Hepatocyte (in vitro differentiated cells): Measurements from ENCODE around the gene VGLL4. TPM values are rescaled to one million over a fixed set of nuclear protein-coding genes. Genes with fewer than 3 reads are reported as not detected.

Experiments used
- DNase-seq: peaks from one replicate; pipeline ENCODE4 v3.0.0-alpha.2; 2016; ENCODE audit warnings: low spot score
- H2AFZ ChIP-seq: fragments of 200-600 bp; sonication (generic); 2 replicates; pipeline ENCODE4 v1.6.0; 2016; ENCODE audit warnings: antibody characterized with exemption, mild to moderate bottlenecking
- H3K27ac ChIP-seq: fragments of 200-600 bp; sonication (generic); 2 replicates; pipeline ENCODE4 v1.5.1; 2016; ENCODE audit warnings: mild to moderate bottlenecking
- H3K27me3 ChIP-seq: fragments of 200-600 bp; sonication (generic); 2 replicates; pipeline ENCODE4 v1.6.1; 2016
- H3K36me3 ChIP-seq: fragments of 200-600 bp; sonication (generic); replicated peaks from 2 replicates; pipeline ENCODE4 v1.5.1; 2016; ENCODE audit warnings: low read depth; ENCODE audit not compliant: insufficient read depth
- H3K4me1 ChIP-seq: fragments of 200-600 bp; sonication (generic); 2 replicates; pipeline ENCODE4 v1.5.1; 2016; ENCODE audit warnings: mild to moderate bottlenecking, moderate library complexity; ENCODE audit not compliant: insufficient read depth
- H3K4me2 ChIP-seq: fragments of 200-600 bp; sonication (generic); 2 replicates; pipeline ENCODE4 v1.6.0; 2016
- H3K4me3 ChIP-seq: fragments of 200-600 bp; sonication (generic); 2 replicates; pipeline ENCODE4 v1.5.1; 2016; ENCODE audit warnings: mild to moderate bottlenecking
- H3K79me2 ChIP-seq: fragments of 200-600 bp; sonication (generic); 2 replicates; pipeline ENCODE4 v1.6.0; 2017; ENCODE audit warnings: mild to moderate bottlenecking
- H3K9me2 ChIP-seq: fragments of 200-600 bp; sonication (generic); replicated peaks from 2 replicates; pipeline ENCODE4 v1.6.0; 2017; ENCODE audit warnings: mild to moderate bottlenecking; ENCODE audit not compliant: insufficient read depth
- H3K9me3 ChIP-seq: fragments of 200-600 bp; sonication (generic); 2 replicates; pipeline ENCODE4 v1.5.1; 2016; ENCODE audit warnings: low read depth, mild to moderate bottlenecking
- H4K20me1 ChIP-seq: fragments of 200-600 bp; sonication (generic); 2 replicates; pipeline ENCODE4 v1.6.0; 2016; ENCODE audit warnings: mild to moderate bottlenecking; ENCODE audit not compliant: insufficient read depth, poor library complexity, severe bottlenecking
- CTCF ChIP-seq: fragments of 200-600 bp; sonication (generic); IDR thresholded peaks from 2 replicates; pipeline ENCODE4 v1.5.1; 2016; ENCODE audit warnings: antibody characterized with exemption, mild to moderate bottlenecking; ENCODE audit not compliant: poor library complexity
- EZH2 ChIP-seq: fragments of 200-600 bp; sonication (generic); IDR thresholded peaks from 2 replicates; pipeline ENCODE4 v1.6.1; 2016; ENCODE audit warnings: antibody characterized with exemption, mild to moderate bottlenecking, borderline replicate concordance
- EZH2phosphoT487 ChIP-seq: fragments of 200-600 bp; sonication (generic); IDR thresholded peaks from one replicate; pipeline ENCODE4 v1.6.1; 2018; ENCODE audit warnings: antibody characterized with exemption, mild to moderate bottlenecking, low read depth, moderate library complexity; ENCODE audit not compliant: unreplicated experiment, severe bottlenecking
- WGBS: methylation state at CpG from one replicate; pipeline ENCODE4 v1.1.6; 2016; ENCODE audit warnings: low lambda C conversion rate; ENCODE audit errors: missing lambda C conversion rate; 5-methylcytosine and 5-hydroxymethylcytosine counted together
- polyA plus RNA-seq: library from polyadenylated mRNA; unstranded; fragments of >200 nt; fragmentation: Nextera tagmentation; extraction: Ambion mirVana; gene quantifications from 2 replicates; pipeline ENCODE4 v1.2.1, GENCODE V29; 2016
- total RNA-seq: library from RNA; depleted of rRNA; stranded (reverse); fragments of >200 nt; gene quantifications from 2 replicates; pipeline ENCODE4 v1.2.3, GENCODE V29; 2014

Gene VGLL4
- total and polyA plus RNA-seq, 2 experiments from 2014 or later, result 57.9 to 109 TPM

- 89% methylated on average over 17 of the region's 17 CpGs for WGBS
- peaks cover 7% of the 10 kb centered on the region for H3K4me1 ChIP-seq
- no peaks in the 10 kb centered on the region for H3K27me3 ChIP-seq
- no peak overlapping the region for H2AFZ ChIP-seq
- no peak overlapping the region for H3K4me3 ChIP-seq
- H3K36me3 ChIP-seq, result no peaks in the 10 kb centered on the region
- H3K27ac ChIP-seq, result no peak overlapping the region
- H3K9me3 ChIP-seq, result no peaks in the 10 kb centered on the region
- H3K4me2 ChIP-seq, result no peak overlapping the region
- DNase-seq, result no peak
- peaks cover 55% of the 10 kb centered on the region for H4K20me1 ChIP-seq
- no peaks in the 10 kb centered on the region for H3K9me2 ChIP-seq
- TF ChIP-seq EZH2, result no peak
- no peak for TF ChIP-seq CTCF
- no peak for TF ChIP-seq EZH2phosphoT487
- H3K79me2 ChIP-seq, result peaks cover 100% of the 10 kb centered on the region
Measured at GRCh38 chr3:11566916-11567315, 76.8 kb downstream of the VGLL4 start.

GRCh38 chr3:11566478-11566877 lies 77.2 kb downstream of the VGLL4 start:
- Histone ChIP-seq H3K9me2 (no peaks in the 10 kb centered on the region), H3K36me3 (no peaks in the 10 kb centered on the region), H3K4me1 (peaks cover 11% of the 10 kb centered on the region), H3K27me3 (no peaks in the 10 kb centered on the region), H3K79me2 (peaks cover 99% of the 10 kb centered on the region), H3K4me3 (no peak overlapping the region), H2AFZ (no peak overlapping the region), H3K27ac (no peak overlapping the region), H4K20me1 (peaks cover 52% of the 10 kb centered on the region), H3K4me2 (no peak overlapping the region), H3K9me3 (no peaks in the 10 kb centered on the region)
- no peak for TF ChIP-seq EZH2
- TF ChIP-seq EZH2phosphoT487, result no peak
- no peak for TF ChIP-seq CTCF
- DNase-seq, result no peak
- WGBS, result 98% methylated on average over 20 of the region's 20 CpGs

DNA sequence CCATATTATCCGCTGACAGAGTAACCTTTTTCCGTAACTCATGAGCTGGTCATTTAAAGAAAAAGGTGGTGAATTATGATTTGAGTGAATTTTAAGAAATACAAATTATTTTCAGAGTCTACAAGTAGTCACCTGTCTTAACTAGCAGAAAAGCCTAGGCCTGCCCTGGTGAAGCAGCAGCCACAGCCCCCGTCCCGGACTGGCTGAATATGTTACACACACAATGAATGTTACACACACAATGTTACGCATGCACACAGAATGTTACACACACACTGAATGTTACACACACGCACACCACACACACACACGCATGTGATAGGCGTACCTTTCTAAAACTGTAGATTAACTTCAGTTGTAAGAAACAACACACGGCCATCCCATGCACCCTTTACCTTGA lies 77.8 kb downstream of the VGLL4 start:
- Histone ChIP-seq H4K20me1 (peaks cover 49% of the 10 kb centered on the region), H3K4me3 (no peak overlapping the region), H3K27ac (no peak overlapping the region), H3K9me2 (no peaks in the 10 kb centered on the region), H3K4me1 (peaks cover 15% of the 10 kb centered on the region), H2AFZ (no peak overlapping the region), H3K79me2 (peaks cover 99% of the 10 kb centered on the region), H3K4me2 (no peak overlapping the region), H3K9me3 (no peaks in the 10 kb centered on the region), H3K27me3 (no peaks in the 10 kb centered on the region), H3K36me3 (no peaks in the 10 kb centered on the region)
- no peak for DNase-seq
- 94% methylated on average over 9 of the region's 9 CpGs for WGBS
- TF ChIP-seq CTCF (no peak), EZH2 (no peak), EZH2phosphoT487 (no peak)

- no peak for TF ChIP-seq EZH2phosphoT487
- TF ChIP-seq CTCF, result no peak
- TF ChIP-seq EZH2, result no peak
- no peaks in the 10 kb centered on the region for H3K36me3 ChIP-seq
- 99% methylated on average over 12 of the region's 12 CpGs for WGBS
Measured at GRCh38 chr3:11565492-11565891, 78.2 kb downstream of the VGLL4 start.

More at GRCh38 chr3:11565492-11565891, 78.2 kb downstream of the VGLL4 start:
- Histone ChIP-seq H3K9me2 (no peaks in the 10 kb centered on the region), H3K27ac (no peak overlapping the region), H3K79me2 (peaks cover 99% of the 10 kb centered on the region), H4K20me1 (peaks cover 48% of the 10 kb centered on the region), H2AFZ (no peak overlapping the region), H3K4me1 (peaks cover 15% of the 10 kb centered on the region), H3K4me3 (no peak overlapping the region), H3K27me3 (no peaks in the 10 kb centered on the region), H3K9me3 (no peaks in the 10 kb centered on the region), H3K4me2 (no peak overlapping the region)
- DNase-seq, result no peak
